CD14-positive monocyte (primary cell): Measurements from ENCODE around the gene MUS81. TPM values are rescaled to one million over a fixed set of nuclear protein-coding genes. Genes with fewer than 3 reads are reported as not detected.
"Not testable (repeated sequence)": the region's sequence is repeated elsewhere in the genome, so short reads cannot be mapped to it uniquely, and the experiment has no call there.

Source experiments
- DNase-seq, 3 donors: peaks; one replicate each; pipeline ENCODE4 v3.0.0-alpha.2; 2011 to 2022
- H2AFZ ChIP-seq: 2 replicates; pipeline ENCODE4 v1.6.0; 2012; ENCODE audit warnings: mild to moderate bottlenecking, low read depth, low read length, inconsistent platforms; ENCODE audit not compliant: insufficient read depth, poor library complexity, severe bottlenecking
- H3K27ac ChIP-seq, 2 donors: 1 replicate in 1 of 2; 2 replicates in 1 of 2; pipeline ENCODE4 v1.5.1; 2012 to 2013; ENCODE audit warnings: low read length in 2 of 2, control low read depth in 1 of 2, inconsistent platforms in 1 of 2, low read depth in 1 of 2, mild to moderate bottlenecking in 1 of 2
- H3K27me3 ChIP-seq, 2 donors: one replicate each; pipeline versions ENCODE4 v1.6.0 to v1.6.1; 2011 to 2013; ENCODE audit warnings: low read length in 2 of 2; ENCODE audit not compliant: control insufficient read depth in 2 of 2, insufficient read depth in 2 of 2
- H3K36me3 ChIP-seq, 2 donors: replicated peaks in 1 of 2; 1 replicate in 1 of 2; 2 replicates in 1 of 2; pipeline versions ENCODE4 v1.5.1 to v1.6.1; 2012 to 2013; ENCODE audit warnings: low read length in 2 of 2, control low read depth in 1 of 2, inconsistent platforms in 1 of 2, mild to moderate bottlenecking in 1 of 2; ENCODE audit not compliant: insufficient read depth in 2 of 2, control insufficient read depth in 1 of 2
- H3K4me1 ChIP-seq, 2 donors: 1 replicate in 1 of 2; 2 replicates in 1 of 2; pipeline versions ENCODE4 v1.5.1 to v1.6.1; 2012 to 2013; ENCODE audit warnings: low read length in 2 of 2, control low read depth in 1 of 2, inconsistent platforms in 1 of 2, mild to moderate bottlenecking in 1 of 2, moderate library complexity in 1 of 2; ENCODE audit not compliant: insufficient read depth in 2 of 2, control insufficient read depth in 1 of 2
- H3K4me2 ChIP-seq: replicated peaks from 2 replicates; pipeline ENCODE3; 2012; ENCODE audit warnings: low read length, moderate library complexity, mild to moderate bottlenecking; ENCODE audit not compliant: poor library complexity, severe bottlenecking; ENCODE audit errors: extremely low read depth
- H3K4me3 ChIP-seq, 3 experiments: fragments of 200-600 bp in 1 of 3; sonication (generic) in 1 of 3; replicated peaks in 1 of 3; 1 replicate in 2 of 3; 2 replicates in 1 of 3; pipeline ENCODE4 v1.5.1; 2011 to 2013; ENCODE audit warnings: low read length in 3 of 3, mild to moderate bottlenecking in 3 of 3, control low read depth in 2 of 3, low read depth in 2 of 3, inconsistent platforms in 1 of 3, moderate library complexity in 1 of 3
- H3K79me2 ChIP-seq: 2 replicates; pipeline ENCODE4 v1.6.0; 2012; ENCODE audit warnings: mild to moderate bottlenecking, control low read depth, inconsistent platforms, low read length, moderate library complexity; ENCODE audit not compliant: insufficient read depth
- H3K9ac ChIP-seq: 2 replicates; pipeline ENCODE4 v1.6.0; 2017; ENCODE audit warnings: low read length, mild to moderate bottlenecking; ENCODE audit not compliant: insufficient read depth, poor library complexity, severe bottlenecking
- H3K9me3 ChIP-seq, 2 donors: replicated peaks in 1 of 2; 1 replicate in 1 of 2; 2 replicates in 1 of 2; pipeline versions ENCODE4 v1.5.1 to v1.6.1; 2012 to 2013; ENCODE audit warnings: low read length in 2 of 2, control low read depth in 1 of 2; ENCODE audit not compliant: control insufficient read depth in 1 of 2, insufficient read depth in 1 of 2
- H4K20me1 ChIP-seq: 2 replicates; pipeline ENCODE4 v1.6.0; 2012; ENCODE audit warnings: mild to moderate bottlenecking, low read length, control low read depth, moderate library complexity; ENCODE audit not compliant: insufficient read depth
- H3K27ac Mint-ChIP-seq, 7 donors: one replicate each; pipeline ENCODE4 v1.8.0; 2020; ENCODE audit warnings: mild to moderate bottlenecking in 7 of 7, mixed read lengths in 7 of 7, moderate library complexity in 6 of 7, inconsistent platforms in 2 of 7
- H3K27me3 Mint-ChIP-seq, 3 donors: one replicate each; pipeline ENCODE4 v1.8.0; 2021 to 2022; ENCODE audit warnings: low read depth in 3 of 3, mild to moderate bottlenecking in 3 of 3, mixed read lengths in 3 of 3, moderate library complexity in 3 of 3, inconsistent platforms in 1 of 3
- H3K36me3 Mint-ChIP-seq, 2 donors: one replicate each; pipeline ENCODE4 v1.8.0; 2020; ENCODE audit warnings: mixed read lengths in 2 of 2, inconsistent platforms in 1 of 2, mild to moderate bottlenecking in 1 of 2
- H3K4me1 Mint-ChIP-seq: one replicate; pipeline ENCODE4 v1.8.0; 2020; ENCODE audit warnings: mild to moderate bottlenecking, mixed read lengths
- H3K4me3 Mint-ChIP-seq, 2 donors: one replicate each; pipeline ENCODE4 v1.8.0; 2020; ENCODE audit warnings: mild to moderate bottlenecking in 2 of 2, mixed read lengths in 2 of 2, moderate library complexity in 1 of 2
- H3K9me3 Mint-ChIP-seq, 7 donors: one replicate each; pipeline ENCODE4 v1.8.0; 2020 to 2022; ENCODE audit warnings: mixed read lengths in 7 of 7, mild to moderate bottlenecking in 6 of 7, moderate library complexity in 6 of 7, inconsistent platforms in 2 of 7
- WGBS: methylation state at CpG from one replicate; pipeline ENCODE4 v1.1.5; 2013; ENCODE audit warnings: missing lambda C conversion rate; ENCODE audit not compliant: insufficient coverage; 5-methylcytosine and 5-hydroxymethylcytosine counted together
- intact Hi-C, 2 donors: fragments of 100-400 bp; cut with micrococcal nuclease; formaldehyde crosslinking; loops; one replicate each; pipeline versions ENCODE4 v1.15.0 to v1.15.1; 2023
- polyA plus RNA-seq, 3 donors: library from polyadenylated mRNA; depleted of rRNA in 1 of 3; unstranded in 2 of 3; stranded (reverse) in 1 of 3; fragments of 300-500 nt in 2 of 3; fragments of >200 nt in 1 of 3; fragmentation: Illumina TruSeq in 2 of 3; gene quantifications; 1 replicate in 2 of 3; 2 replicates in 1 of 3; pipeline ENCODE4 v1.2.3, GENCODE V29; 2012 to 2021
- TF ChIP-seq, protein P1 (sequence below): fragments of 200-600 bp; IDR thresholded peaks from one replicate; pipeline ENCODE4 v1.8.0; 2022; ENCODE audit warnings: antibody characterized with exemption, mild to moderate bottlenecking

MUS81 gene
- polyA plus RNA-seq, 3 donors: 15.0 to 87.5 (median 16.4) TPM

GRCh38 chr11:65844231-65844872 is 15.9 kb upstream of the MUS81 start:
- Histone ChIP-seq H3K9ac (no peak overlapping the region), H3K27me3 (no peaks in the 10 kb centered on the region), H3K79me2 (no peaks in the 10 kb centered on the region), H3K4me2 (no peak overlapping the region), H2AFZ (no peak overlapping the region), H3K4me1 (no peaks in the 10 kb centered on the region), H3K9me3 (no peaks in the 10 kb centered on the region), H3K36me3 (no peaks in the 10 kb centered on the region), H4K20me1 (no peaks in the 10 kb centered on the region), H3K27ac (no peak overlapping the region), H3K4me3 (no peak overlapping the region)
- TF ChIP-seq, protein P1, sequence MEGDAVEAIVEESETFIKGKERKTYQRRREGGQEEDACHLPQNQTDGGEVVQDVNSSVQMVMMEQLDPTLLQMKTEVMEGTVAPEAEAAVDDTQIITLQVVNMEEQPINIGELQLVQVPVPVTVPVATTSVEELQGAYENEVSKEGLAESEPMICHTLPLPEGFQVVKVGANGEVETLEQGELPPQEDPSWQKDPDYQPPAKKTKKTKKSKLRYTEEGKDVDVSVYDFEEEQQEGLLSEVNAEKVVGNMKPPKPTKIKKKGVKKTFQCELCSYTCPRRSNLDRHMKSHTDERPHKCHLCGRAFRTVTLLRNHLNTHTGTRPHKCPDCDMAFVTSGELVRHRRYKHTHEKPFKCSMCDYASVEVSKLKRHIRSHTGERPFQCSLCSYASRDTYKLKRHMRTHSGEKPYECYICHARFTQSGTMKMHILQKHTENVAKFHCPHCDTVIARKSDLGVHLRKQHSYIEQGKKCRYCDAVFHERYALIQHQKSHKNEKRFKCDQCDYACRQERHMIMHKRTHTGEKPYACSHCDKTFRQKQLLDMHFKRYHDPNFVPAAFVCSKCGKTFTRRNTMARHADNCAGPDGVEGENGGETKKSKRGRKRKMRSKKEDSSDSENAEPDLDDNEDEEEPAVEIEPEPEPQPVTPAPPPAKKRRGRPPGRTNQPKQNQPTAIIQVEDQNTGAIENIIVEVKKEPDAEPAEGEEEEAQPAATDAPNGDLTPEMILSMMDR: no peak
- intact Hi-C loops: no loop called here
- no peak for DNase-seq
- H3K4me3 Mint-ChIP-seq: no peak overlapping the region
- no peaks in the 10 kb centered on the region for H3K36me3 Mint-ChIP-seq
- H3K4me1 Mint-ChIP-seq: peaks cover 5% of the 10 kb centered on the region
- H3K9me3 Mint-ChIP-seq: no peaks in the 10 kb centered on the region
- peaks cover 0 to 5% (median 3%) of the 10 kb centered on the region in 3 donors for H3K27me3 Mint-ChIP-seq
- WGBS: 96% methylated on average over 7 of the region's 10 CpGs
- no peak overlapping the region for H3K27ac Mint-ChIP-seq

DNA sequence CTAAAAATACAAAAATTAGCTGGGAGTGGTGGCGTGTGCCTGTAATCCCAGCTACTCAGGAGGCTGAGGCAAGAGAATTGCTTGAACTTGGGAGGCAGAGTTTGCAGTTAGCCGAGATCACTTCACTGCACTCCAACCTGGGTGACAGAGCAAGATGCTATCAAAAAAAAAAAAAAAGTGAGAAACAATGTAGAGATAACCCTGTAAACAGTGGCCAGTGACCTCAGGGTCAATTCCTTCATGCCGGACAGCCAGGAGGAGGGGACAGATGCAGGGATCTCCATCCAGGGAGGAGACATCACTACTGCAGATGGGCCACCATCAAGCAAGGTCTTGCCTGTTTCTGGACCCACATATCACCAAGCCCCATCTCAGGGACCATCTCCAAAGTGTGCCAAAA is 12.5 kb upstream of the MUS81 start:
- Histone ChIP-seq H3K4me2 (no peak overlapping the region), H4K20me1 (peaks cover 33% of the 10 kb centered on the region), H3K36me3 (peaks cover 8 to 23% of the 10 kb centered on the region in 2 donors), H3K27ac (no peak overlapping the region), H3K4me1 (no peaks in the 10 kb centered on the region), H3K9me3 (peaks cover 4 to 8% of the 10 kb centered on the region in 2 donors), H2AFZ (no peak overlapping the region), H3K27me3 (no peaks in the 10 kb centered on the region), H3K9ac (no peak overlapping the region), H3K79me2 (no peaks in the 10 kb centered on the region), H3K4me3 (no peak overlapping the region)
- Mint-ChIP-seq H3K36me3 (peaks cover 11 to 18% of the 10 kb centered on the region in 2 donors), H3K9me3 (peaks cover 0 to 10% (median 8%) of the 10 kb centered on the region in 7 donors), H3K4me1 (peaks cover 9% of the 10 kb centered on the region), H3K27ac (peak overlapping the region in 1 of 7 donors; percentile 12), H3K4me3 (no peak overlapping the region), H3K27me3 (peaks cover 0 to 5% (median under 1%) of the 10 kb centered on the region in 3 donors)
- intact Hi-C loops: no loop called here
- DNase-seq: no peak
- WGBS: 93% methylated on average over 2 of the region's 3 CpGs
- TF ChIP-seq, protein P1: no peak

DNA sequence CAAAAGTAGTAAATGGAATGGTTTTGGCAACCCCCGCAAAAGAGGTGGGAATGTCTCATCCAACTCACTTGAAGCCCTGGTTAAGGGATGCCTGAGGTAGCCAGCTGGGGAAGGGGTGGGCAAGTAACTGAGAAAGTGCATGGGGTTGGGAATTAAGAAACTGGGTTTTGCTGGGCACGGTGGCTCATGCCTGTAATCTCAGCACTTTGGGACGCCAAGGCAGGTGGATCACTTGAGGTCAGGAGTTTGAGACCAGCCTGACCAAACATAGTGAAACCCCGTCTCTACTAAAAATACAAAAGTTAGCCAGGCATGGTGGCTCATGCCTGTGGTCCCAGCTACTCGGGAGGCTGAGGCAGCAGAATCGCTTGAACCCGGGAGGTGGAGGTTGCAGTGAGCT is 11.5 kb upstream of the MUS81 start:
- H3K27ac ChIP-seq, H3K4me3 Mint-ChIP-seq, H3K27ac Mint-ChIP-seq, H2AFZ ChIP-seq, H3K27me3 Mint-ChIP-seq, H3K4me2 ChIP-seq, H3K27me3 ChIP-seq, H3K4me1 ChIP-seq, H3K4me3 ChIP-seq, DNase-seq, intact Hi-C loops, H3K9me3 Mint-ChIP-seq, H3K79me2 ChIP-seq, H3K9me3 ChIP-seq, H3K9ac ChIP-seq: not testable (repeated sequence)
- Histone ChIP-seq H4K20me1 (peaks cover 42% of the 10 kb centered on the region), H3K36me3 (peaks cover 18 to 32% of the 10 kb centered on the region in 2 donors)
- H3K4me1 Mint-ChIP-seq: peaks cover 11% of the 10 kb centered on the region
- H3K36me3 Mint-ChIP-seq: peaks cover 17 to 27% of the 10 kb centered on the region in 2 donors
- 80% methylated on average over 1 of the region's 7 CpGs for WGBS
